ENCODE results near the gene C1orf105.
A peak's percentile ranks its signal among the peaks of the same experiment; 100 is the strongest.

The C1orf105 gene

GRCh38 chr1:172398193-172398592 lies 22.3 kb upstream of the C1orf105 start:
- Histone ChIP-seq H3K4me3 (ENCODE audit: severe bottlenecking) (no peak overlapping the region), H3K27me3 (ENCODE audit: insufficient read depth, poor library complexity, severe bottlenecking) (no peaks in the 10 kb centered on the region), H3K4me1 (ENCODE audit: insufficient read depth, poor library complexity, severe bottlenecking) (peaks cover 6% of the 10 kb centered on the region), H3K27ac (ENCODE audit: poor library complexity, severe bottlenecking) (no peak overlapping the region), H3K36me3 (ENCODE audit: low read depth) (no peaks in the 10 kb centered on the region), H3K9me3 (ENCODE audit: severe bottlenecking) (no peaks in the 10 kb centered on the region)
- TF ChIP-seq CTCF (IDR thresholded peaks at IDR 0.05; ENCODE audit: poor library complexity, severe bottlenecking) = no peak
- ATAC-seq (ENCODE audit: low read depth) = no peak
- no peak for DNase-seq (ENCODE audit: low spot score)

GRCh38 chr1:172398970-172399755 lies 21.3 kb upstream of the C1orf105 start:
- peak; percentile 82 for ATAC-seq (ENCODE audit: low read depth)
- Histone ChIP-seq H3K4me3 (ENCODE audit: severe bottlenecking) (no peak overlapping the region), H3K4me1 (ENCODE audit: insufficient read depth, poor library complexity, severe bottlenecking) (peaks cover 6% of the 10 kb centered on the region)

GRCh38 chr1:172399756-172400721 lies 20.4 kb upstream of the C1orf105 start:
- Histone ChIP-seq H3K9me3 (ENCODE audit: severe bottlenecking) (no peaks in the 10 kb centered on the region), H3K27me3 (ENCODE audit: insufficient read depth, poor library complexity, severe bottlenecking) (no peaks in the 10 kb centered on the region), H3K4me1 (ENCODE audit: insufficient read depth, poor library complexity, severe bottlenecking) (peaks cover 6% of the 10 kb centered on the region), H3K27ac (ENCODE audit: poor library complexity, severe bottlenecking) (peak overlapping the region; percentile 27), H3K4me3 (ENCODE audit: severe bottlenecking) (no peak overlapping the region), H3K36me3 (ENCODE audit: low read depth) (no peaks in the 10 kb centered on the region)
- peak; percentile 61 for TF ChIP-seq CTCF (IDR thresholded peaks at IDR 0.05; ENCODE audit: poor library complexity, severe bottlenecking)
- no peak for DNase-seq (ENCODE audit: low spot score)
- no peak for ATAC-seq (ENCODE audit: low read depth)

More at GRCh38 chr1:172398970-172399755, 21.3 kb upstream of the C1orf105 start:
- peak; percentile 87 for TF ChIP-seq CTCF (IDR thresholded peaks at IDR 0.05; ENCODE audit: poor library complexity, severe bottlenecking)
- Histone ChIP-seq H3K36me3 (ENCODE audit: low read depth) (no peaks in the 10 kb centered on the region), H3K27ac (ENCODE audit: poor library complexity, severe bottlenecking) (peak overlapping the region; percentile 27), H3K27me3 (ENCODE audit: insufficient read depth, poor library complexity, severe bottlenecking) (no peaks in the 10 kb centered on the region), H3K9me3 (ENCODE audit: severe bottlenecking) (no peaks in the 10 kb centered on the region)
- no peak for DNase-seq (ENCODE audit: low spot score)

GRCh38 chr1:172400722-172401105 lies 19.8 kb upstream of the C1orf105 start:
- no peak overlapping the region for H3K4me3 ChIP-seq (ENCODE audit: severe bottlenecking)
- peaks cover 6% of the 10 kb centered on the region for H3K4me1 ChIP-seq (ENCODE audit: insufficient read depth, poor library complexity, severe bottlenecking)
- no peaks in the 10 kb centered on the region for H3K27me3 ChIP-seq (ENCODE audit: insufficient read depth, poor library complexity, severe bottlenecking)
- ATAC-seq (ENCODE audit: low read depth) (no peak), DNase-seq (ENCODE audit: low spot score) (no peak)
- no peaks in the 10 kb centered on the region for H3K36me3 ChIP-seq (ENCODE audit: low read depth)
- no peak for TF ChIP-seq CTCF (IDR thresholded peaks at IDR 0.05; ENCODE audit: poor library complexity, severe bottlenecking)
- H3K27ac ChIP-seq (ENCODE audit: poor library complexity, severe bottlenecking) = no peak overlapping the region
- H3K9me3 ChIP-seq (ENCODE audit: severe bottlenecking) = no peaks in the 10 kb centered on the region
